Fibroblast of lung (primary cell): ENCODE results near the gene HSPA12B. TPM values are rescaled to one million over a fixed set of nuclear protein-coding genes. Genes with fewer than 3 reads are reported as not detected.

Source experiments
- DNase-seq, 2 donors: peaks; one replicate each; pipeline versions ENCODE4 v3.0.0 to v3.0.0-alpha.2; 2010; ENCODE audit warnings: low read depth in 2 of 2
- H2AFZ ChIP-seq: 2 replicates; pipeline ENCODE4 v1.5.1; 2012; ENCODE audit warnings: low read length, control low read depth, inconsistent platforms
- H3K27ac ChIP-seq: 2 replicates; pipeline ENCODE4 v1.5.1; 2011; ENCODE audit warnings: low read length, control low read depth; ENCODE audit not compliant: insufficient read depth
- H3K27me3 ChIP-seq: 2 replicates; pipeline ENCODE4 v1.5.1; 2011; ENCODE audit warnings: mild to moderate bottlenecking, low read length; ENCODE audit not compliant: control insufficient read depth, insufficient read depth
- H3K36me3 ChIP-seq: 2 replicates; pipeline ENCODE4 v1.5.1; 2011; ENCODE audit warnings: low read length; ENCODE audit not compliant: control insufficient read depth, insufficient read depth
- H3K4me1 ChIP-seq: 2 replicates; pipeline ENCODE4 v1.5.1; 2011; ENCODE audit warnings: low read length; ENCODE audit not compliant: control insufficient read depth, insufficient read depth; ENCODE audit errors: extremely low read depth
- H3K4me2 ChIP-seq: 2 replicates; pipeline ENCODE4 v1.5.1; 2011; ENCODE audit warnings: low read length, control low read depth; ENCODE audit not compliant: insufficient read depth; ENCODE audit errors: extremely low read depth
- H3K4me3 ChIP-seq, 4 experiments: fragments of 200-600 bp in 1 of 4; sonication (generic) in 1 of 4; replicated peaks in 1 of 4; 2 replicates each; pipeline ENCODE4 v1.5.1; 2011 to 2016; ENCODE audit warnings: low read length in 4 of 4, low read depth in 3 of 4, mild to moderate bottlenecking in 3 of 4, control low read depth in 2 of 4, inconsistent platforms in 1 of 4, mixed read lengths in 1 of 4; ENCODE audit not compliant: insufficient read depth in 1 of 4; ENCODE audit errors: control extremely low read depth in 1 of 4
- H3K79me2 ChIP-seq: 2 replicates; pipeline ENCODE4 v1.5.1; 2012; ENCODE audit warnings: mild to moderate bottlenecking, low read length, inconsistent platforms; ENCODE audit not compliant: control insufficient read depth, insufficient read depth
- H3K9ac ChIP-seq: 2 replicates; pipeline ENCODE4 v1.5.1; 2011; ENCODE audit warnings: mild to moderate bottlenecking, low read length, control low read depth; ENCODE audit not compliant: insufficient read depth
- H3K9me3 ChIP-seq: 2 replicates; pipeline ENCODE4 v1.5.1; 2012; ENCODE audit warnings: low read depth, low read length; ENCODE audit not compliant: control insufficient read depth, insufficient read depth
- H4K20me1 ChIP-seq: 2 replicates; pipeline ENCODE4 v1.5.1; 2011; ENCODE audit warnings: low read length; ENCODE audit not compliant: control insufficient read depth, insufficient read depth; ENCODE audit errors: extremely low read depth
- CTCF ChIP-seq, 2 donors: IDR thresholded peaks in 1 of 2; conservative IDR thresholded peaks in 1 of 2; 1 replicate in 1 of 2; 2 replicates in 1 of 2; pipeline ENCODE4 v1.5.1; 2011 to 2012; ENCODE audit warnings: low read length in 2 of 2, control low read depth in 1 of 2, inconsistent platforms in 1 of 2, low read depth in 1 of 2, mild to moderate bottlenecking in 1 of 2
- EZH2 ChIP-seq: IDR thresholded peaks from 2 replicates; pipeline ENCODE4 v1.5.1; 2012; ENCODE audit warnings: low read length, control low read depth, mild to moderate bottlenecking; ENCODE audit errors: missing control alignments
- polyA plus RNA-seq, 2 donors: library from polyadenylated mRNA; depleted of rRNA in 1 of 2; stranded (reverse) in 1 of 2; unstranded in 1 of 2; fragments of >200 nt; gene quantifications; 2 replicates each; pipeline ENCODE4 v1.2.1, GENCODE V29; 2011 to 2012; ENCODE audit warnings: missing spikeins in 1 of 2
- total RNA-seq: library from RNA; depleted of rRNA; stranded (reverse); fragments of >200 nt; gene quantifications from 2 replicates; pipeline ENCODE4 v1.2.1, GENCODE V29; 2014

The HSPA12B gene
- total and polyA plus RNA-seq, 2 donors (not counting 1 experiment from before 2014, with no cell fraction given): 0.02 to 0.17 TPM

GRCh38 chr20:3748073-3748472 lies 15.6 kb downstream of the HSPA12B start:
- no peak overlapping the region for H3K4me3 ChIP-seq
- H3K9ac ChIP-seq: no peak overlapping the region
- no peaks in the 10 kb centered on the region for H3K27me3 ChIP-seq
- no peak overlapping the region for H2AFZ ChIP-seq
- no peaks in the 10 kb centered on the region for H3K9me3 ChIP-seq
- no peaks in the 10 kb centered on the region for H4K20me1 ChIP-seq
- no peaks in the 10 kb centered on the region for H3K79me2 ChIP-seq
- H3K4me2 ChIP-seq: no peak overlapping the region
- no peaks in the 10 kb centered on the region for H3K4me1 ChIP-seq
- DNase-seq: no peak
- no peak for TF ChIP-seq EZH2
- TF ChIP-seq CTCF (conservative IDR thresholded peaks at IDR 0.05 in 1 of 2, IDR thresholded peaks at IDR 0.05 in 1 of 2; ENCODE audit: low read depth in 1 of 2, low read length in 2 of 2): no peak
- no peaks in the 10 kb centered on the region for H3K36me3 ChIP-seq
- no peak overlapping the region for H3K27ac ChIP-seq

GRCh38 chr20:3749087-3749688 lies 16.7 kb downstream of the HSPA12B start:
- TF ChIP-seq CTCF (conservative IDR thresholded peaks at IDR 0.05 in 1 of 2, IDR thresholded peaks at IDR 0.05 in 1 of 2; ENCODE audit: low read depth in 1 of 2, low read length in 2 of 2) (no peak), EZH2 (no peak)
- Histone ChIP-seq H3K27ac (no peak overlapping the region), H3K79me2 (no peaks in the 10 kb centered on the region), H3K9me3 (no peaks in the 10 kb centered on the region), H2AFZ (no peak overlapping the region), H3K4me3 (no peak overlapping the region), H4K20me1 (no peaks in the 10 kb centered on the region), H3K4me2 (no peak overlapping the region), H3K27me3 (no peaks in the 10 kb centered on the region), H3K4me1 (no peaks in the 10 kb centered on the region), H3K36me3 (no peaks in the 10 kb centered on the region), H3K9ac (no peak overlapping the region)
- DNase-seq: no peak

GRCh38 chr20:3749689-3750531 lies 17.4 kb downstream of the HSPA12B start:
- TF ChIP-seq EZH2: no peak
- peak in 1 of 2 donors; percentile 30 for TF ChIP-seq CTCF (conservative IDR thresholded peaks at IDR 0.05 in 1 of 2, IDR thresholded peaks at IDR 0.05 in 1 of 2; ENCODE audit: low read depth in 1 of 2, low read length in 2 of 2)
- Histone ChIP-seq H3K4me1 (no peaks in the 10 kb centered on the region), H3K27me3 (no peaks in the 10 kb centered on the region), H3K9me3 (no peaks in the 10 kb centered on the region), H3K27ac (no peak overlapping the region), H3K79me2 (no peaks in the 10 kb centered on the region), H2AFZ (no peak overlapping the region), H3K36me3 (no peaks in the 10 kb centered on the region), H4K20me1 (no peaks in the 10 kb centered on the region), H3K4me2 (no peak overlapping the region), H3K4me3 (no peak overlapping the region), H3K9ac (no peak overlapping the region)
- peak in 1 of 2 donors; percentile 13 for DNase-seq
